Breast epithelium (tissue), 3 donors: Measurements from ENCODE around the gene GPC6.

Source experiments
- POLR2AphosphoS5 ChIP-seq, 3 donors: sonication (generic); formaldehyde crosslinking; IDR thresholded peaks; one replicate each; pipeline ENCODE4 v1.6.1; 2017; ENCODE audit warnings: antibody characterized with exemption in 3 of 3
- TF ChIP-seq, protein P1 (sequence below), 3 donors: fragments of 450-650 bp; IDR thresholded peaks; one replicate each; pipeline ENCODE4 v1.5.1; 2016 to 2017; ENCODE audit warnings: antibody characterized with exemption in 3 of 3, mild to moderate bottlenecking in 3 of 3, moderate library complexity in 3 of 3

DNA sequence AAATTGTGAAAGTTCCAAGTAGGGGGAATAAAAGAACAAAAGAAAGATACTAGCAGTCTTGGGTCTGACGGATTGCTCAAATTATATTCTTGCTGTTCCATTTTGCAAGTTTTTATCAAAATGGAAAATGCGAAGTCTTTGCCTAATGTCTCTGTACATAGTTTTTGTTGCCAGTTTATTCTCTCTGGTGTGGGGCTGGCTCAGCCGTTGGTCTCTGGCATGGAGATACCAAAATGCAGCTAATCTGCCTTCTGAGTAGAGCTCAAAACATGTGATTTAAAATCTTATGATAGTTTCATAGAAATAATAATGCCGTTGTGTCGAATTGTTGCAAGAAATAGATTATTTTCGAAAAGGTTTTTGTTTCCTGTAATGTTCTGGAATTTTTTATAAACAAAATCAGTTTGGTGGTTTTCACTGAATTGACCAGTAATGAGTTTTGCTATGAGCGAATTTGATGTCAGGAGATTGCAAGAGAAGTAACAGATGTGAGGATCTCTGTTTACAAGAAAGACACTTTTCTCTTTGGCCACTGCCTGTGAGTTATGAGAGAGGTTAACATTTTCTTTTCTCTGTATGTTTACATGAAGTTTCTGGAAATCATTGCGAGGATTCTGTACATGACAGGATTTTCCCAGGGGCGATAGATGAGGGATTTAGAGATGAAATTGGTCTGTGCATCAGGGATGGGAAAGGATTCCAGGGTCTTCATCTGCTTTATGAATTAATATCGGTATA, 1105.9 kb downstream of the GPC6 start:
- TF ChIP-seq, protein P1, sequence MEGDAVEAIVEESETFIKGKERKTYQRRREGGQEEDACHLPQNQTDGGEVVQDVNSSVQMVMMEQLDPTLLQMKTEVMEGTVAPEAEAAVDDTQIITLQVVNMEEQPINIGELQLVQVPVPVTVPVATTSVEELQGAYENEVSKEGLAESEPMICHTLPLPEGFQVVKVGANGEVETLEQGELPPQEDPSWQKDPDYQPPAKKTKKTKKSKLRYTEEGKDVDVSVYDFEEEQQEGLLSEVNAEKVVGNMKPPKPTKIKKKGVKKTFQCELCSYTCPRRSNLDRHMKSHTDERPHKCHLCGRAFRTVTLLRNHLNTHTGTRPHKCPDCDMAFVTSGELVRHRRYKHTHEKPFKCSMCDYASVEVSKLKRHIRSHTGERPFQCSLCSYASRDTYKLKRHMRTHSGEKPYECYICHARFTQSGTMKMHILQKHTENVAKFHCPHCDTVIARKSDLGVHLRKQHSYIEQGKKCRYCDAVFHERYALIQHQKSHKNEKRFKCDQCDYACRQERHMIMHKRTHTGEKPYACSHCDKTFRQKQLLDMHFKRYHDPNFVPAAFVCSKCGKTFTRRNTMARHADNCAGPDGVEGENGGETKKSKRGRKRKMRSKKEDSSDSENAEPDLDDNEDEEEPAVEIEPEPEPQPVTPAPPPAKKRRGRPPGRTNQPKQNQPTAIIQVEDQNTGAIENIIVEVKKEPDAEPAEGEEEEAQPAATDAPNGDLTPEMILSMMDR (IDR thresholded peaks at IDR 0.05) = no peak
- no peak for TF ChIP-seq POLR2AphosphoS5 (IDR thresholded peaks at IDR 0.05)
